Left ventricle myocardium inferior (tissue), 1 donor: ENCODE results near the gene SETX. TPM values are rescaled to one million over a fixed set of nuclear protein-coding genes. Genes with fewer than 3 reads are reported as not detected.

Experiments used
- DNase-seq: peaks from one replicate; pipeline ENCODE4 v3.0.0-alpha.2; 2020
- H3K27ac ChIP-seq: fragments of 200-600 bp; replicated peaks from 2 replicates; pipeline ENCODE4 v1.8.0; 2021
- H3K27me3 ChIP-seq: fragments of 200-600 bp; 2 replicates; pipeline ENCODE4 v1.8.0; 2021; ENCODE audit warnings: low read depth
- H3K36me3 ChIP-seq: fragments of 200-600 bp; 2 replicates; pipeline ENCODE4 v1.8.0; 2021
- H3K4me1 ChIP-seq: fragments of 200-600 bp; 2 replicates; pipeline ENCODE4 v1.8.0; 2021
- H3K4me3 ChIP-seq: fragments of 200-600 bp; 2 replicates; pipeline ENCODE4 v1.8.0; 2021; ENCODE audit warnings: mild to moderate bottlenecking, moderate library complexity
- H3K9me3 ChIP-seq: fragments of 200-600 bp; replicated peaks from 2 replicates; pipeline ENCODE4 v1.8.0; 2021
- intact Hi-C: fragments of 100-400 bp; cut with micrococcal nuclease; formaldehyde crosslinking; loops from one replicate; pipeline ENCODE4 v1.11.0; 2022
- long read RNA-seq: library from polyadenylated mRNA; unstranded; transcript quantifications from one replicate; pipeline ENCODE4 v2.0.0, GENCODE V29; 2021
- total RNA-seq: library from RNA; stranded (reverse); fragmentation: NEBNext Ultra II Directional; extraction: Animal tissue kit (Norgen Biotek cat#: 25700); gene quantifications from one replicate; pipeline ENCODE4 v1.2.1, GENCODE V29; 2021
- TF ChIP-seq, protein P1 (sequence below): fragments of 200-600 bp; IDR thresholded peaks from 2 replicates; pipeline ENCODE4 v1.8.0; 2021; ENCODE audit warnings: antibody characterized with exemption, mild to moderate bottlenecking, borderline replicate concordance
- donor health status: DM: no; HTN: yes; CAD: no; lungs with severe emphysema.

Gene SETX, protein sequence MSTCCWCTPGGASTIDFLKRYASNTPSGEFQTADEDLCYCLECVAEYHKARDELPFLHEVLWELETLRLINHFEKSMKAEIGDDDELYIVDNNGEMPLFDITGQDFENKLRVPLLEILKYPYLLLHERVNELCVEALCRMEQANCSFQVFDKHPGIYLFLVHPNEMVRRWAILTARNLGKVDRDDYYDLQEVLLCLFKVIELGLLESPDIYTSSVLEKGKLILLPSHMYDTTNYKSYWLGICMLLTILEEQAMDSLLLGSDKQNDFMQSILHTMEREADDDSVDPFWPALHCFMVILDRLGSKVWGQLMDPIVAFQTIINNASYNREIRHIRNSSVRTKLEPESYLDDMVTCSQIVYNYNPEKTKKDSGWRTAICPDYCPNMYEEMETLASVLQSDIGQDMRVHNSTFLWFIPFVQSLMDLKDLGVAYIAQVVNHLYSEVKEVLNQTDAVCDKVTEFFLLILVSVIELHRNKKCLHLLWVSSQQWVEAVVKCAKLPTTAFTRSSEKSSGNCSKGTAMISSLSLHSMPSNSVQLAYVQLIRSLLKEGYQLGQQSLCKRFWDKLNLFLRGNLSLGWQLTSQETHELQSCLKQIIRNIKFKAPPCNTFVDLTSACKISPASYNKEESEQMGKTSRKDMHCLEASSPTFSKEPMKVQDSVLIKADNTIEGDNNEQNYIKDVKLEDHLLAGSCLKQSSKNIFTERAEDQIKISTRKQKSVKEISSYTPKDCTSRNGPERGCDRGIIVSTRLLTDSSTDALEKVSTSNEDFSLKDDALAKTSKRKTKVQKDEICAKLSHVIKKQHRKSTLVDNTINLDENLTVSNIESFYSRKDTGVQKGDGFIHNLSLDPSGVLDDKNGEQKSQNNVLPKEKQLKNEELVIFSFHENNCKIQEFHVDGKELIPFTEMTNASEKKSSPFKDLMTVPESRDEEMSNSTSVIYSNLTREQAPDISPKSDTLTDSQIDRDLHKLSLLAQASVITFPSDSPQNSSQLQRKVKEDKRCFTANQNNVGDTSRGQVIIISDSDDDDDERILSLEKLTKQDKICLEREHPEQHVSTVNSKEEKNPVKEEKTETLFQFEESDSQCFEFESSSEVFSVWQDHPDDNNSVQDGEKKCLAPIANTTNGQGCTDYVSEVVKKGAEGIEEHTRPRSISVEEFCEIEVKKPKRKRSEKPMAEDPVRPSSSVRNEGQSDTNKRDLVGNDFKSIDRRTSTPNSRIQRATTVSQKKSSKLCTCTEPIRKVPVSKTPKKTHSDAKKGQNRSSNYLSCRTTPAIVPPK (N-terminal part only)
- 23.3 TPM for total RNA-seq
- long read RNA-seq, partial matches to known transcripts = 0 of 2 reads
- long read RNA-seq, other reads (novel, unspliced or antisense) = 2 of 2 reads

DNA sequence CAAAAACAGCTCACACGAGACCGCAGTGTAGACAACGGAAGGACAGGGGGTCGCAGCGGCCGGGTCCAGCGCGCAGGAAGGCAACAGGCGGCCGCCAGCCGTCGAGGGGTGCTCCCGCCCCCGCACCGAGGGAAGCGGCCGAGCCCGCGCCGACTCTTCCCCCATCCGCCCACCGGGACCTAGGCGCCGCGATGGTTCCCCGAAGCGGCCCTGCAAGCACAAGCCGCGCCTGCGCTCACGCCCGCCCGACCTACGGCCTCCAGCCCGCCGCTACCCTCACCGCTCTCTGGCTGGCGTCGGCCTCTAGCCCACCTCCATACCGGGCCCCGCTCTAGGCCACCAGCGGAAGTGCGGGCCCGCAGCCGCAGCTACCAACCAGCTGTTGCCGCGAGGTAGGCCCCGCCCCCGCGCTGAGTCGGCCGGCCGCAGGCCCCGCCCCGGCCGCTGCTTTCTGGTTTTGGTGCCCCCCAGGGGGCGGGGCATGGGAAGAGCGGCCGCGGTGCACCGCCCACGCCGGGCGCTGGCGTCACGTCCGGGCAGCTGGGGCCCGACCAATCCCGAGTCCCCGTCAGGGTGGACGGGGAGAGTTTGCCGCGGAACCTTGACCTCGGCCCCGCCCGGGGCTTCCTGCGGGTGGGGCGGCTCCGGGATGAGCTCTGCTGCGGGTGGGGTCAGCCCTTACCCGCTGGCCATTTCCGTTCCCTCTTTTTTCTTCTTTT lies at the start of gene SETX:
SETX (minus strand) TSS at position 350 of the 719 bp plus-strand sequence. CDS start 5,558 bp downstream, outside the sequence.
- Histone ChIP-seq H3K27ac (peak within 1 kb of the TSS; percentile 98), H3K27me3 (no peaks in the 10 kb centered on the region), H3K36me3 (peaks cover 34% of the 10 kb centered on the region), H3K4me1 (peaks cover 54% of the 10 kb centered on the region), H3K9me3 (no peaks in the 10 kb centered on the region), H3K4me3 (peak within 1 kb of the TSS; percentile 99)
- TF ChIP-seq, protein P1, sequence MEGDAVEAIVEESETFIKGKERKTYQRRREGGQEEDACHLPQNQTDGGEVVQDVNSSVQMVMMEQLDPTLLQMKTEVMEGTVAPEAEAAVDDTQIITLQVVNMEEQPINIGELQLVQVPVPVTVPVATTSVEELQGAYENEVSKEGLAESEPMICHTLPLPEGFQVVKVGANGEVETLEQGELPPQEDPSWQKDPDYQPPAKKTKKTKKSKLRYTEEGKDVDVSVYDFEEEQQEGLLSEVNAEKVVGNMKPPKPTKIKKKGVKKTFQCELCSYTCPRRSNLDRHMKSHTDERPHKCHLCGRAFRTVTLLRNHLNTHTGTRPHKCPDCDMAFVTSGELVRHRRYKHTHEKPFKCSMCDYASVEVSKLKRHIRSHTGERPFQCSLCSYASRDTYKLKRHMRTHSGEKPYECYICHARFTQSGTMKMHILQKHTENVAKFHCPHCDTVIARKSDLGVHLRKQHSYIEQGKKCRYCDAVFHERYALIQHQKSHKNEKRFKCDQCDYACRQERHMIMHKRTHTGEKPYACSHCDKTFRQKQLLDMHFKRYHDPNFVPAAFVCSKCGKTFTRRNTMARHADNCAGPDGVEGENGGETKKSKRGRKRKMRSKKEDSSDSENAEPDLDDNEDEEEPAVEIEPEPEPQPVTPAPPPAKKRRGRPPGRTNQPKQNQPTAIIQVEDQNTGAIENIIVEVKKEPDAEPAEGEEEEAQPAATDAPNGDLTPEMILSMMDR = peak; percentile 11
- intact Hi-C loops = no loop called here
- peak; percentile 98 for DNase-seq

DNA sequence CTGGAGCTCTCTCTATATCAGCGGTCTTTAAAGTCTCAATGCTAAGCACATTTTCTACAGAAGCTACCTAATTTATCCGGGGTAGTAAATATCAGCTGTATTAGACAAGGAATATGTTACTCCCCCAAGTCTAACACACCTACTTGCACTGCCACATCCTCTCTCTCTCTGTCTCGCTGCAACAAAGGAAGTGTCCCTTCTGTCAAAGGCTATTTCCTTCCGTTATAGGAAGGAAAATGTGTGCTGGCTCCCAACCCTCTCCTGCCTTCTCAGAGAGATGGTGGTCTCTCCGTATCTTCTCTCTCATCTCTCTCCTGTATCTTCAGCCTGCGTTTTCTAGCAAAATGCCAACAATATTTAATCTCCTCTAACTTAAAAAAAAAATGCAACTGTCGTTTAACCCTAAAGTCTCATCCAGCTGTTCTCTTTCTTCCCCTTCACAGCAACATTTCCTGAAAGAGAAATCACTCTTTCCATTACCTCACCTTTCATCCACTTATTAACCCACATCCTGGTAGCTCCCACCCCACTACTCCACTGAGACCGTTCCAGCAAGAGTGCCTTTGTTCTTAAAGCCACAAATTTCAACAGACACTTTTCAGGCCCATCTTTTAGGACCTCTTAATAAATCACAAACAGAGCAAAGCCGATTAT lies 49.6 kb upstream of the SETX start:
- DNase-seq = no peak
- Histone ChIP-seq H3K27me3 (peaks cover 3% of the 10 kb centered on the region), H3K27ac (no peak overlapping the region), H3K4me3 (no peak overlapping the region), H3K9me3 (no peaks in the 10 kb centered on the region), H3K4me1 (peaks cover 51% of the 10 kb centered on the region), H3K36me3 (peaks cover 39% of the 10 kb centered on the region)
- TF ChIP-seq, protein P1 = no peak
- intact Hi-C loops = no loop called here

DNA sequence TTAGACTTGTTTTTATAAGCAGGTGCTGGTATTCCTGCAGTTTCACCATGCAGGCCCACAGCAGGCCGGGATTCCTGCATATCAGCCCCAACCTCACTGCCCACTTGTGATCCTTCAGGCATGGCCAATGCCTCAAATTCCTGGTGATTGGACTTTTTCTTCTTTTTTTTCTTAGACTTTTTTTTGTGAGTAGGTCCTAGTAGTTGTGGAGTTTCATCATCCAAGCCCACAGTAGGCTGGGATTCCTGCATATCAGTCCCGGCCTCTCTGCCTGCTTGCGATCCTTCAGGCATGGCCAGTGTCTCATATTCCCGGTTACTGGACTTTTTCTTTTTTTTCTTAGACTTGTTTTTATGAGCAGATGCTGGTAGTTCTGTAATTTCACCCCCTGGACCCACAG lies 47.0 kb upstream of the SETX start:
- intact Hi-C loops = no loop called here
- no peak for DNase-seq
- H3K27me3 ChIP-seq = no peaks in the 10 kb centered on the region
- no peak overlapping the region for H3K4me3 ChIP-seq
- no peak overlapping the region for H3K27ac ChIP-seq
- H3K4me1 ChIP-seq = peaks cover 30% of the 10 kb centered on the region
- H3K9me3 ChIP-seq = no peaks in the 10 kb centered on the region
- TF ChIP-seq, protein P1 = no peak
- H3K36me3 ChIP-seq = peaks cover 64% of the 10 kb centered on the region

DNA sequence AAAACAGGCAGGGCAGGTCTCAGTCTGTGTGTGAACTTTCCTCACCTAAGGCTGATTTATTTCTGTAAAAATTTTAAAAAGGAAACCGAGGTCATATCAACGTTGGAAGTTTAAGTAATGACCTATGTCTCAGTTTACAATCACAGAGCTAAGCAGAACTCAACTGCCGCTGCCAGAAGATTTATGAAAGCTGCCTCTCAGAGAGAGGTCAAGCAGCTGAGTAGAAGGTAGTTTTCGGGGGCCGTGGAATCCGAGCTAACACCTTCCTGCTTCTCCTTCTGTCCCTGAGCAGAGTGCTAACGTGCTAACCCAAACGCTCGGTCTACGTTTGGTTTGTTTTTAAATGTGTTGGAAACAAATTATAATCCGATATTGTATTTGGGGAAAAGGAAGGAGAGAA lies 40.8 kb upstream of the SETX start:
- DNase-seq = no peak
- intact Hi-C loops = no loop called here
- no peak overlapping the region for H3K4me3 ChIP-seq
- no peaks in the 10 kb centered on the region for H3K27me3 ChIP-seq
- peaks cover 99% of the 10 kb centered on the region for H3K36me3 ChIP-seq
- TF ChIP-seq, protein P1 = no peak
- H3K9me3 ChIP-seq = no peaks in the 10 kb centered on the region
- H3K4me1 ChIP-seq = peaks cover 7% of the 10 kb centered on the region
- no peak overlapping the region for H3K27ac ChIP-seq
